Stimulated activated naive CD8-positive, alpha-beta T cell treated with anti-CD3 and anti-CD28 coated beads, Interleukin-15, Interleukin-2, amounts not matched to agents 100 U/mL and 50 U/mL, for 24 hours (primary cell): ENCODE results near the gene PRKCB.
A peak's percentile ranks its signal among the peaks of the same experiment; 100 is the strongest.

Experiments
- ATAC-seq: fragments of 150-1000 bp; cut with Tn5 transposase; one replicate; pipeline ENCODE4 v1.10.0; 2021
- DNase-seq: peaks from one replicate; pipeline ENCODE4 v3.0.0; 2021

Gene PRKCB

GRCh38 chr16:24045641-24046040 is 209.9 kb downstream of the PRKCB start:
- DNase-seq: no peak

DNA sequence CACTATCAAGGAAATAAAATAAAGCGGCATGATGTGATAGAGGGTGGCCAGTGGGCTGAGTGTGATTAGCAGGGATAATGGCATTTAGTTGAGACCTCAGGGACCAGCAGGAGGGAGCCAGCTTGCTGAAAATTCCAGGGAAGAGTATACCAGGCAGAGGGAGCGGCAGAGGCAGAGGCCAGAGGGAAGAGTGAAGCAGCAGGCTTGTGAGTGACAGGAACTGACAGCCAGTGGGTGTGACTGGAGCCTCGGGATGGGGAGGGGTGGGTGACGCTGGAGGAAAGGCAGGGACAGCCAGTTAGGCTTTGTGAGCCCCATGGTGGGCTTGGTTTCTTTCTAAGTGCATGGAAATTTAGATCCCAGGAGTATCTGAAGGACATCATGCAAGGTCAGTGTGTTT is 210.7 kb downstream of the PRKCB start:
- ATAC-seq: no peak
- DNase-seq: no peak

More at GRCh38 chr16:24045641-24046040, 209.9 kb downstream of the PRKCB start:
- ATAC-seq: no peak

GRCh38 chr16:24049113-24049512 is 213.3 kb downstream of the PRKCB start:
- DNase-seq (no peak), ATAC-seq (no peak)

DNA sequence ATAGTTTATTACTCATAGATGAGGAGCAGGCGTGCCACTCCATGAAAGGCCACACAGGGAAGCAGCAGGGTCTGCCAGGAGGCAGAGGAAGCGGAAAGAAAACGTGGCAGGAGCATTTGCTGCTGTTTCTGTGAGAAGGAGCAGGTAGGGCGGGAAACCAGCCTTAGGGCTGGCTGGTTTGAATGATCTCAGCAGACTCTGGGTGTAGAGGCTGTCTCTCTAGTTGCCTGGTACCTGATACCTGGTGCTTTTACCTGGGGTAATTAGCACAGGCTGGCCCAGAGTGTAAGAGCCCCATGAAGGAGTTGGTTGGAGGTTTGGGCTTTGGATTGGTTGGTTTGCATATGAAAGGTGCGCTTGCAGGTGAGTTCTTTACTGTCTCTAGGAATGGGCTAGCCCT is 215.3 kb downstream of the PRKCB start:
- no peak for DNase-seq
- no peak for ATAC-seq

- DNase-seq (no peak), ATAC-seq (no peak)
Measured at GRCh38 chr16:24052329-24053098, 216.7 kb downstream of the PRKCB start.

GRCh38 chr16:24053099-24053946 is 217.5 kb downstream of the PRKCB start:
- ATAC-seq: no peak

GRCh38 chr16:24054741-24055491 is 219.1 kb downstream of the PRKCB start:
- no peak for DNase-seq
- no peak for ATAC-seq

More at GRCh38 chr16:24053099-24053946, 217.5 kb downstream of the PRKCB start:
- no peak for DNase-seq

- ATAC-seq (no peak), DNase-seq (no peak)
Measured at GRCh38 chr16:24062270-24062817, 226.6 kb downstream of the PRKCB start.

- ATAC-seq (no peak), DNase-seq (no peak)
Measured at GRCh38 chr16:24069036-24069590, 233.3 kb downstream of the PRKCB start.

- DNase-seq (peak; percentile 27), ATAC-seq (peak; percentile 78)
Measured at GRCh38 chr16:24070851-24071250, 235.1 kb downstream of the PRKCB start.

DNA sequence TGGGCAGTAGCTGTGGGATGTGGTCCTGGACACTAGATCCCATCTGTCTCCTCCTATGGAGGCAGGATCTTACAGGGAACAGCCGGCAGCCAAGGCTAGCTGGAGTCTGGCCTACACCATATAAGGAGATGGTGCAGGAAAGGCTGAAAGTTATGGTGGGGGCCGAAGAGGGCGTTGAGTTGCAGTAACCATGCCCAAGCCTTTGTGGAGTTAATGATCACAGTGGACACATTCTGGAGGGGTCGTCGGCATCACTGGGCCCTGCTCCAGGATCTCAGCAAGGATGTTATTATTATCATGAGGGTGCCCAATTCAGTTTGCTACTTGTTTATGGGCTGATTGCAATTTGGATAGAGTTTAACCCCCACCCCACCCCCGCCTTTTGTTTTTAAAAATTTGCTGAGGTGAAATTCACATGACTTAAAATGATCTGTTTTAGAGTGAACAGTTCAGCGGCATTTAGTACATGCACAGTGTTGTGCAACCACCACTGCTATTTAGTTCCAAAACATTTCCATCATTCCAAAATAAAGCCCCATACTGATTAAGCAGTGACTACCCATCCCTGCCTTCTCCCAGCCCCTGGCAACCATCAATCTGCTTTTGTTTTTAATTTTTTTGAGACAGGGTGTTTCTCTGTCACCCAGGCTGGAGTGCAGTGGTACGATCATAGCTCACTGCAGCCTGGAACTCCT is 236.0 kb downstream of the PRKCB start:
- DNase-seq (no peak), ATAC-seq (no peak)

DNA sequence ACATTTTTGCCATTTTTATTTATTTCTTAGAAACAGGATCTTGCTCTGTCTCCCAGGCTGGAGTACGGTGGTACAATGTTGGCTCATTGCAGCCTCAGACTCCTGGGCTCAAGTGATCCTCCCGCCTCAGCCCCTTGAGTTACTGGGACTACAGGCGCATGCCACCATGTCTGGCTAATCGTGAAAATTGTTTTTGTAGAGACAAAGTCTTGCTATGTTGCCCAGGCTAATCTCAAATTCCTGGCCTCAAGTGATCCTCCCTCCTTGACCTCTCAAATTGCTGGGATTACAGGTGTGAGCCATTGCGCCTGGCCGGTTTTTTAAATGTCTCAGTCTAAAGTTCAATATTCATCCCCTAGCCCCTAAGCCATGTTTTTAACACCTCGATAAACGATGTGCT is 237.5 kb downstream of the PRKCB start:
- DNase-seq (no peak), ATAC-seq (no peak)

DNA sequence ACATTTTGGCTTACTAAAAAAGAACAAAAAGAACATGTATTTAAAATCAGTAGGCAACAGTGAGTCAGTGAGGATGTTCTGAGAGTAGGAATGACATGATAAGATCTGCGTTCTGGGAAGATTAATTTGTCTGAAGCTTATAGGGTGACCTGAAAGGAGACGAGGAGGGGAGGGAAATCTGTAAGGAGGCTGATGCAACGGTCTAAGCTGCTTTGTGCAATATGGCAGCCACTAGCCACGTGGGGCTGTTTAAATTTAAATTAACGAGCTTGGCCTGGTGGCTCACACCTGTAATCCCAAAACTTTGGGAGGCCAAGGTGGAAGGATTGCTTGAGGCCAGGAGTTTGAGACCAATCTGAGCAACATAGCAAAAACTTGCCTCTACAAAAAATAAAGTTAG is 238.8 kb downstream of the PRKCB start:
- ATAC-seq: no peak
- DNase-seq: no peak

DNA sequence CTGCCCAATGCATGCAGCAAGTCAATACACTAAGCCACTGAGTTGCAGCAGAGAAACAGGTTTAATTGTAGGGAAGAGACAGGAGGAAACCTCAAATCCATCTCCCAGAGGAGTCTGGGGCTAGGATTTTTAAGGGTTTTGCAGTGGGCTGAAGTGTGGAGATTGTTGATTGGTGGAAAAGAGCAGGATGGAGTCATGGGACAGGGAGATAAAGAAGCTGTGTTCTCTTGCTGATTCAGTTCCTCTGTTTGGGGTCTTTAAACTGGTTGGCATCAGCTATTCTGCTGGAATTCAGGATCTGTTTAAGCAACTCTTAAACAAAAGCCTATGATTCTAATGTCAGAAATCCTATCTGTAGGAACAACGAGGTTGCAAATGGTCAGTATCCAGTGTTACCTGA is 239.5 kb downstream of the PRKCB start:
- ATAC-seq: no peak
- no peak for DNase-seq

DNA sequence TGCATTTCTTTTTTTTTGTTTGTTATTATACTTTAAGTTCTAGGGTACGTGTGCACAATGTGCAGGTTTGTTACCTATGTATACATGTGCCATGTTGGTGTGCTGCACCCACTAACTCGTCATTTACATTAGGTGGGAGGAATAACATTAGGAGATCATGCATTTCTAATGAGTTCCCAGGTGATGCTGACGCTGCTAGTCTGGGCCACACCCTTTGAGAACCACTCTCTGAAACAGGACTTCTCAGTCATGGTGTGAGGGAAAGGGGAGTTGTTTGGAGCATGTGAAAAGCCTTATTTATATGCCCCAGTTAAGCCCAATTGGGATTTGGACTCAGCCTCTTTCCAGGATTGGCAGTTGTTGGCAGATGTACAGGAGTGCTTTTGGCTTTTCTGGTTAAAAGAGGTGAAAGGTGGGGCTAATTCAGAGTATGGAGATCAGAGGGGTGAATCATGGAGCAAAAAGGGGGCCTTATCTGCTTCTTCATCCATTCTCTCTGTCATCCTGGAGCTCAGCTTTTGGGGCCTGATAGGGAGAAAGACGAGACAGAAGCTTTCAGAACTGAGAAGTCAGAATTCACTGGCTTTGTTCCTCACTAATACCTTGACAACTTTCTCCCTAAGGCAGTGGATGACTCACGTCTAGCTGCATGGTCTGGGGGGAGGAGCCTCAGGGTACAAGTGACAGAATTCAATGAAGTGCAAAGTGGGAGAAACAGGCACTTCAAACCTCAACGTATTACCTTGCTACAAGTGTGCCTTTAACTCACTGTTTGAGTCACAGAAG is 240.3 kb downstream of the PRKCB start:
- ATAC-seq (peak; percentile 75), DNase-seq (peak; percentile 20)

DNA sequence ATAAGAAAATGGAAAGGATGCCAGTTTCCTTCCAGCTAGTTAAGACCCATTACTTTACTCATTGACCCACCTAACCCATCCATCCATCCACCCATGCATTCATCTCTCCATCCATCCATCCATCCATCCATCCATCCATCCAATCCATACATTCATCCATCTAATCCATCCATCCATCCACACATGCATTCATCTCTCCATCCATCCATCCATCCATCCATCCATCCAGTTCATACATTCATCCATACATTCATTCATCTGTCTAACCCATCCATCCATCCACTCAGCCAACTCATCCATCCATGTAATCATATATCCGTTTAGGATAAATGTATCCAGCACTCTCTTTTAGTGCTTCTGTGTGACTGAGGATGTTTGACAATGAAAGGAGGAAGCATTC is 241.5 kb downstream of the PRKCB start:
- DNase-seq: no peak
- ATAC-seq: no peak

DNA sequence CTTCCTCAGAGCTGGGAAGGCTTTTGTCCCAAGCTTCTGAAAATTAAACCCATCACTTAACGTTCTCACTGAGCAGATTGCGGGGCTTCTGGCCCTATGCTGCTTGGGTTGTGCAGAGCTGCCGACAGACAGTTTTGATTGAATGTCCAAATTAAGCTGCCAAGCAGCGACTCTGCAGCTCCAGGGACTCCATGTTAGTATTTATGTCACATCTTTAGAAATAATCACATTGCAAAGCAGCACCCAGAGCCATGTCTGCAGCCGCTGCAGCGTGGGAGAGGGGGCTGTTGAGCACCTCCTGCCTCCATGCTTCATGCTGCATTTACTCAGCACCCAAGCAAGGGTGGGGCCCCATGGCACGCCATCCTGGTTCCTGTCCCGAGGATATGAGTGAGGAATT is 242.2 kb downstream of the PRKCB start:
- ATAC-seq (no peak), DNase-seq (no peak)

- DNase-seq (no peak), ATAC-seq (no peak)
Measured at GRCh38 chr16:24085666-24086065, 249.9 kb downstream of the PRKCB start.

DNA sequence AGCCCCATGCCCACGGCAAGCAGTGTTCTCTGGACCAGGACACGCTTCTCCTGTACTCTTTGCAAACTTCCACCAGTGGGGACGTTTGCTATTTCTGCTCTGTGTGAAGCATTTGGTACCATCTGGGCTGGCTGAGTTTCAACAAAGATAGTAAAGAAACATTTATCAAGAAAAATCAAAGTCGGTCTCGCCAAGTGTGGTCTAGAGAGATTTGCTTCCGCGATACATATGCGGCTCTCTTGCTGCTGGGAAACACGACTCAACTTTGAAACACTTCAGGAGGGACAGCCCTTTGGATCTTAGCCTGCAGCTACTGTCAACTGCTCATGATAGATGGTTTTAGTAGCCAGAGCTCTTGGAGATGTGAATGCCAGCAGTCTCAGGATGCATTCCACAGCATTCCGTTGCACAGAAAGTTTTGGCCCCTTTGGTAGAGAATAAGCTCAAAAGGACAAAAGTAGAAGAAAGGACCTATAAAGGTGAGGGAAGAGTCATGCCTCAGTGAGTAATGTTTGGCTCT is 252.2 kb downstream of the PRKCB start:
- DNase-seq (no peak), ATAC-seq (no peak)

- DNase-seq (no peak), ATAC-seq (peak; percentile 28)
Measured at GRCh38 chr16:24088767-24089166, 253.0 kb downstream of the PRKCB start.
